ENCODE results near the gene COX6B2. TPM values are rescaled to one million over a fixed set of nuclear protein-coding genes. Genes with fewer than 3 reads are reported as not detected.
"Not testable (repeated sequence)": the region's sequence is repeated elsewhere in the genome, so short reads cannot be mapped to it uniquely, and the experiment has no call there.

COX6B2 gene
- total RNA-seq (1 to 10 TPM in 1 of 7 donors, under 1 TPM in 4, not detected in 2; 0.30 to 1.6 (median 0.63) TPM), polyA plus RNA-seq (under 1 TPM in 2 of 3 donors, not detected in 1; 0.06 to 0.08 TPM)
- long read RNA-seq, donor 1: 0 reads
- long read RNA-seq, donor 2: 0 reads

GRCh38 chr19:55354698-55355212, at the start of gene COX6B2:
Gene COX6B2 (minus strand): TSS chr19:55354719. CDS start chr19:55354521, 198 bp downstream.
- H3K27ac ChIP-seq: peak within 1 kb of the TSS in 1 of 8 donors; percentile 23
- no peaks in the 10 kb centered on the region for H3K9me3 ChIP-seq
- peaks cover 9 to 29% (median 18%) of the 10 kb centered on the region in 6 donors for H3K4me1 ChIP-seq
- WGBS, 5 donors: 3 to 7% (median 3%) methylated on average over 18 to 42 of the region's 43 CpGs
- no peak for DNase-seq
- TF ChIP-seq POLR2A (IDR thresholded peaks at IDR 0.05) (no peak), CTCF (IDR thresholded peaks at IDR 0.05 in 8 of 11, conservative IDR thresholded peaks at IDR 0.05 in 3 of 11) (no peak), POLR2AphosphoS5 (IDR thresholded peaks at IDR 0.05) (no peak)
- no peaks in the 10 kb centered on the region for H3K36me3 ChIP-seq
- peaks cover 0 to 90% (median 44%) of the 10 kb centered on the region in 7 donors for H3K27me3 ChIP-seq (replicated peaks in 1 of 7)
- H3K4me3 ChIP-seq: peak within 1 kb of the TSS; percentile 25 to 71 (median 44)
- intact Hi-C loops (cut with DNase I; ENCODE audit: low total_unique reads): no loop called here

GRCh38 chr19:55402509-55402908, 48.0 kb upstream of the COX6B2 start:
- no peak overlapping the region for H3K27ac ChIP-seq
- no peak for DNase-seq
- peaks cover 7 to 65% (median 20%) of the 10 kb centered on the region in 6 donors for H3K4me1 ChIP-seq
- H3K27me3 ChIP-seq (replicated peaks in 1 of 7): no peaks in the 10 kb centered on the region
- H3K4me3 ChIP-seq: no peak overlapping the region
- 79 to 93% (median 92%) methylated on average over 2 of the region's 2 CpGs for WGBS, 5 donors
- intact Hi-C loops (cut with DNase I; ENCODE audit: low total_unique reads): no loop called here
- no peak for TF ChIP-seq POLR2A (IDR thresholded peaks at IDR 0.05)
- no peak for TF ChIP-seq CTCF (IDR thresholded peaks at IDR 0.05 in 8 of 11, conservative IDR thresholded peaks at IDR 0.05 in 3 of 11)
- no peak for TF ChIP-seq POLR2AphosphoS5 (IDR thresholded peaks at IDR 0.05)
- H3K36me3 ChIP-seq: peaks cover 0 to 70% (median 41%) of the 10 kb centered on the region in 6 donors
- no peaks in the 10 kb centered on the region for H3K9me3 ChIP-seq

- H3K27ac ChIP-seq; intact Hi-C loops (cut with DNase I; ENCODE audit: low total_unique reads); H3K27me3 ChIP-seq (replicated peaks in 1 of 7); DNase-seq; H3K4me3 ChIP-seq; H3K9me3 ChIP-seq: not testable (repeated sequence)
- 89 to 95% (median 93%) methylated on average over 7 to 23 of the region's 28 CpGs for WGBS, 5 donors
- Histone ChIP-seq H3K4me1 (peaks cover under 1 to 56% (median 11%) of the 10 kb centered on the region in 6 donors), H3K36me3 (peaks cover 0 to 69% (median 41%) of the 10 kb centered on the region in 6 donors)
Measured at GRCh38 chr19:55401390-55401789, 46.9 kb upstream of the COX6B2 start.

- DNase-seq: no peak
- Histone ChIP-seq H3K4me3 (no peak overlapping the region), H3K27ac (no peak overlapping the region), H3K36me3 (peaks cover 0 to 60% (median 38%) of the 10 kb centered on the region in 6 donors), H3K27me3 (replicated peaks in 1 of 7) (no peaks in the 10 kb centered on the region), H3K9me3 (no peaks in the 10 kb centered on the region), H3K4me1 (peaks cover 0 to 47% (median 3%) of the 10 kb centered on the region in 6 donors)
- 89 to 96% (median 92%) methylated on average over 14 of the region's 14 CpGs for WGBS, 5 donors
- intact Hi-C loops (cut with DNase I; ENCODE audit: low total_unique reads): no loop called here
- TF ChIP-seq CTCF (IDR thresholded peaks at IDR 0.05 in 8 of 11, conservative IDR thresholded peaks at IDR 0.05 in 3 of 11) (no peak), POLR2AphosphoS5 (IDR thresholded peaks at IDR 0.05) (peak in 2 of 3 donors; percentile 19 to 35)
Measured at GRCh38 chr19:55400281-55401087, 46.0 kb upstream of the COX6B2 start.

Measured in spleen (tissue), 13 donors.